CD1c-positive myeloid dendritic cell (primary cell): Measurements from ENCODE around the gene ARL6.
"Not testable (repeated sequence)": the region's sequence is repeated elsewhere in the genome, so short reads cannot be mapped to it uniquely, and the experiment has no call there.

ENCODE experiments used
- DNase-seq: peaks from one replicate; pipeline ENCODE4 v3.0.0-alpha.2; 2016; ENCODE audit errors: extremely low spot score

Gene ARL6

DNA sequence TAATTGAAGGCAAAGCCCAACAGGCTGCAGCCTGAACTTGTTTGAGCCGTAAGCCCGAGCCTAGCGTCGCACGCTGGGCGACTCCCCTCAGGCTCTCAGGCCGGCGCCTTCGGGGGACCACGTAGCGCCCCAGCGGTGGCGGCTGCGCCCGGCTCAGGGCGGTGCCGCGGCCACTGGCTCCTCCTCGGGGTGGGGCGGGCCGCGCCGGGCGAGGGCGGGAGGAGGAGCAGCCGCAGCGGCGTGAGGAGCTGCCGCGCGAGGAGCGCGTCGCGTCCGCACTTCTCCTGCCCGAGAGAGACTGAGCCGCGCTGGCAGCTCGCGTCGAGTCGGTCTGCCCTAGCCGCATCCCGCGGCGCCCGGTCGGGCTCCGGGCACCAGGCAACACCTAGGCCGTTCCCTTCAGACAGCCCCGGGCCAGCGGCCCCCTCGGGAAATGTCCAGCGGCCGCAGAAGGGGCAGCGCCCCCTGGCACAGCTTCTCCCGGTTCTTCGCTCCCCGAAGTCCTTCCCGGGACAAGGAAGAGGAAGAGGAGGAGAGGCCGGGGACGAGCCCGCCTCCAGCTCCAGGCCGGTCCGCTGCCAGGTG lies 57.3 kb downstream of the ARL6 start, which contains the start of gene CRYBG3:
Gene CRYBG3, plus strand, starts transcription at position 238 of the 585 bp plus-strand sequence. Its CDS starts 196 bp downstream, at position 434.
- DNase-seq: peak; percentile 92

DNA sequence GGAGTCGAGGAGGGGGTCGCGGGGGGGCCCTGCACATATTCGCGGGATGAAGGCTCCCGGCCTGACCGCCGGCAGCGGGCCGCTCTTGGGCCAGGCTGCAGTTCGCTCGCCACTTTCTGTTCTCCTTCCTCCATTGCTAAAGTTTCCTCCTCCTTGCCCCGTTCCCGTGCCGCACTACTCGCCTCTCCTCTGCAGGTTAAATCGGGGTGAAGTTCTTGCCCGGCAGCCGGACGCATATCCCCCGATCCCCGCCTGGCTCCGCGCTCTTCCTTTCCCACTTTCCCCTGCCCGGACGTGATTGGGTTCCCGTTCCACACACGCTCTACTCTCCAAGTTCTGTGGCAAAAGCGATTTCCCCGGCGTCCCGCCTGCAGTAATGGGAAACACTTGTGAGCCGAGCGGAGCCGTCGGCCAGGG lies 57.8 kb downstream of the ARL6 start:
- DNase-seq: peak; percentile 55

- DNase-seq: peak; percentile 29
Measured at GRCh38 chr3:97823046-97824004, 58.8 kb downstream of the ARL6 start.

DNA sequence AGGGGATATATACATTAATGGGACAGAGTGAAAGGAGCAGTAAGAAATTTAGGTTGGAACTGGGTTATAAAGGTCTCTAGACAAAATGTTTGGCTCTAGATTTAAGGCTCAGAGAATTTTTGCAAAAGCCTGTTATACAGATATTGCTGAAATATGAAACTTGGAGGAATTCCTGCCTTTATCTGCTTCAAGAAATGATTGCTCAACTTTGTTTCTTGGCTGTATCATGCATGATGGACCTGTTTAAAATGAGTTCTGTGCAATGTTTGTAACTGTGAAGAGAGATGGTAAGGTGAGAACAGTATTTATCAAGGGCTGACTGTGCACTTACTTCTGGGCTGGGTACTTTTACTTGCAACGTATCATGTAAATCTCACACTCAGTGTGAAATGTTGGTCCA lies 60.5 kb downstream of the ARL6 start:
- no peak for DNase-seq

DNA sequence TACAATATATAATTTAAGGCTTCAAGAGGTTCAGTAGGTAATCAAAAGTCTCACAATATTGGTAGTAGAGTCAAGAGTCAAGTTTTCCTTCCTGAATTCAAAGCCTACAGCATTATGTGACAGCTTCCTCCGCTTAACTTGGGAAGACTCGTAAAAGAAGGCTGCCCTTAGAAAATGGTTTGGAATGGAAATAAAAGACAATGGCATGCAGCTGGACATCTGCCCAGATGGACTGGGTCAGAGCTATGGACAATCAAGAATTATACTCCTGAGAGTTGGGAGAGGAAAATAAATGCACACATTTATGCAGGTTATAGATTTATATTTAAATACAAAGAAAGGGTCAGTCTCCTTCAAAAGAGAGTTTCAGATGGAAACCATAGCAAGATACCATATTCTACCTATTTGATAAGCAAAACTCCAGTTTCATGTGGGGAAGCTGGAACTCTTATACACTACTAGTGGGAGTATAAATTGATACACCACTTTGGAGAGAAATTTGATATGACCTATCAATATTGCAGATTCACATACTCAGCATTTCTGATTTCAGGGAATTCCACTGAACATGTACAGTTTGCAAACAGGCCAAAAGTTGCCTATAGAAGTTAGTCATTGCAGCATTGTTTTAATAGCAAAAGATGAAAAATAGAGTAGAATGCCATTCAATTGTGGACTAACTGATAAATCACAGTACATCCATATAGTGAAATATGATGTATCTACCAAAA lies 63.3 kb downstream of the ARL6 start:
- no peak for DNase-seq

DNA sequence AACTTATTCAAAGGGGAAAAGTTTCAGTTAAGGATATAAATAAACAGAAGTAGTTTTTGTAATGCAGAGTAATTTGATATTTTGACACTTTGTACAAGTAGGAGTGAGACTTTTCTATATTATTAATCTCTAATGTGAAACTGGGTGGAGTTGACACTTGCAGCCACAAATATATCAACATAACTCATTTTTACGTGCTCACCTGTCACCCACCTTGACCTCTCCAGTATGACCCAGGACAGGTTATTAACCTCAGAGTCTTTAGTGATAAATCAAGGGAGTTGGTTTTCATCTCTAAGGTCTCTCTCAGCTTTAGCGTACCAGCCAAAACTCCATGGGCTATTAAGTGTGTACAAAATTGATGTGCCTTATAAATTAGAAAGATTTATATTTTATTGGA lies 64.6 kb downstream of the ARL6 start:
- DNase-seq: no peak

DNA sequence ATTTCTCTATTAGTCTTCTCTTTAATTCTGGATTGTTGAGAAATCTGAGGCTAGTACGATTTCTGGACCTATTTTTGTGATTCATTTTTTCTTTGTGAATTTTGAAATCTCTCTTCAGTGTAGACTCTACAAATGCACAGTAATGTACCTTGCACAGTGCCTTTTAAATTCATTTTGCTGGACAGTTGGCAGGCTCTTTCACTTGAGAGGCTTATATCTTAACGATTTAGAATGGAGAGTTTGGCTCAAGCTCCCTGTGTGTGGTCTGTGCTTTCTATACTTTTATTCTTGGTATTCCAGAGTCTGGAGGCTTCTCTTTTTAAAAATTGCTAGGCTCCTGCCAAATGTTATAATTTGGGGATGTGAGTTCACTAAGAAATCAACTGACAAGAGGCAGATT lies 66.1 kb downstream of the ARL6 start:
- DNase-seq: no peak

DNA sequence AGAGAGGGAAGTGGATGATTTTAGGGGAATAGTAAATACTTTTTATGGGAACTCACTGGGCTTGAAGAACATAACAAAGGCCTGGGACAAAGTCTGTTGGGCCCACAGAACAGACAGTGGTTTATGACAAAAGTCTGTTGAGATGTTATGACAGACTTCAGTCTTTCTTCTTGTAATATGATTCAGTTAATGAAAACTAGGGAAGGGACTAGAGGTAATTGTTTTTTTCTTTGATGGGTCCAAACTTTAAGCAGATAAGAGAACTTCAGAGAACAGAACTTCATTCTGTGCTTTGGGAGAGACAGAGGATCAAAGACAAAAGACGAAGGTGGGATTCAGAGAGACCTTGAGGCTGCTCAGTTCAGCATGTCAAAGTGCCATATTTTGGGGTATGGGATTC lies 66.6 kb downstream of the ARL6 start:
- no peak for DNase-seq

GRCh38 chr3:97833184-97833583 lies 68.6 kb downstream of the ARL6 start:
- DNase-seq: not testable (repeated sequence)

DNA sequence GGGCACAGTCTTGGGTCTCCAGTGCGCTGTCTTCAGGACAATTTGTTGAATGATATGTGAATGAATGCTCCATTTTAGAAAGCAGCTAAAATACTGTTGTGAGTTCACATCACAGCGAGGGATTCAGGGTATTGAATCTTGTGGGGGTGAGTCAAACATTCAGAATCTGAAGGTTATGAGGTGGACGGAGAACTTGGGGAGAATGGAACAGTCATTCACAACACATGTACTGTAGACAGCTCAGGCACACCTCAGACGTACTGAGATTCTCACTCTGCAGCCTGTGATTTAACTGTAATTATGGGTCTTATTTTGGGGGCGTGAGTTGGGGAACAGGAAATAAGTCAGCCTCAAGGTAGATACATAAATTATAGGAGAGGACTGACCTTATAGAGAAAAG lies 71.2 kb downstream of the ARL6 start:
- no peak for DNase-seq

DNA sequence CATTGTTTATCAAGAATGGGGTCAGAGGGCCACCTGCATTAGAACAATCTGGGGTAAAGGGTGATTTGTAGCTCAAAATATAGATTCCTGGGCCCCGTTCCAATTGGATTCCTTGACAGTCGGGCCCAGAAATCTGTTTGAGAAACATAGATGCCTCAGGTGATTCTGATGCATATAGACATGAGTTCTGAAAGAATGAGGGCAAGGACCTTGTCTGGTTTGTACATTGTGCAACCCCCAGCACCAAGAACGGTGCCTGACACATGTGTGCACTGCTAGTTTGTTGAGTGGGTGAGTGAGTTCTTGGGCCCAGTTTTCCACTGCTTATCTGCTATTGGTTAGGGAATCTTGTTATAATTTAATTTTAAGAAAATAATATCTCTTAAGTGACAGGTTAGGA lies 73.8 kb downstream of the ARL6 start:
- no peak for DNase-seq

DNA sequence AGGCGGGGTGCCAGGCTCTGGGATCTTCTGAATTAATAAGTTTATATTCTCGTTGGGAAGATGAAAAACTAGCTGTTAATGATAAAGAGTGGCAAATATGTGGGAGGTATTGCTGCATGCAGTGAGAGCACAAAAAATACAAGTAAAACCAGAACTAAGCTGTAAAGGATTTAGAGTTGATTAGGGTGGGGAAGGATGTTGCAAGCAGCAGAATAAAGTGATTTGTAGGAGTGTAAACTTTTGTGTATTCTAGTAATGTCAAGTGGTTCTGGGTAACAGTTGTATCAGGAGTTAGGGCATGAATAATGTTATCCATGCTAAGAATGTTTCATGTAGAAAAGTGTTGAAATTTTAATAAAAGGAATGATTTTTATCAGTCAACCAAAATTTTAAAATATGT lies 75.4 kb downstream of the ARL6 start:
- no peak for DNase-seq

DNA sequence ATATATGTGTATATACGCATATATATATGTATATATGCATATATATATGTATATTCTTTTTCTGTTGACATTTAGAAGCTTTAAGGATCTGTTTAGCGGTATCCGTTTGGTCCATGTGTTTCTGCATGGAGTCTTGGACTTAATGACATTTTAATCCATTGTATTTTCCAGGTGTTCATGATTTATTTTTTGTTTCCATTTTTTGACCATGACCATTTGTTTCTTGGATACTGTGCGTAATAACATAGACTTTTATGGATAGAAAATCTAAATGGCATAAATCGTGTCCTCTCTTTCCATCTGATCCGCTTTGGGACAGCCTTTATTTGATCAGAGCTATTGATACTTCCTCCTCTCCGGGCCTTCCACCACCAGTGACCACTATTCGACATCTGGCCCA lies 76.7 kb downstream of the ARL6 start:
- DNase-seq: no peak

DNA sequence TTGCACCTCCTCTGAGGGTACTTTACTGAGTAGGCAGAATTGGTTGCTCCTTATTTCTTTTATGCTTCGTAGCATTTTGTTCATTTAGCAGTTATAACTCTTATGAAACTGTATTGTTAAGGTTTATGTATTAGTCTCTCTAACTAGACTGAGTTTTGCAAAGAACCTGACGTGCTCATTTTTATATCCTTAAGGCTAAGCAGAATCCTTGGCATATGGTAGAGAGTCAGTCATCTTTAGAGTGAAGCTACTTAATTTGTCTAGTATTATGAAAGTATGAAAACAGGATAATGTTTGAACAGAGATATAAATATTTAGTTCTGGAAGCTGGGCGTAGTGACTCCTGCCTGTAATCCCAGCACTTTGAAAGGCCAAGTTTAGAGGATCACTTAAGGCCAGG lies 77.4 kb downstream of the ARL6 start:
- no peak for DNase-seq

DNA sequence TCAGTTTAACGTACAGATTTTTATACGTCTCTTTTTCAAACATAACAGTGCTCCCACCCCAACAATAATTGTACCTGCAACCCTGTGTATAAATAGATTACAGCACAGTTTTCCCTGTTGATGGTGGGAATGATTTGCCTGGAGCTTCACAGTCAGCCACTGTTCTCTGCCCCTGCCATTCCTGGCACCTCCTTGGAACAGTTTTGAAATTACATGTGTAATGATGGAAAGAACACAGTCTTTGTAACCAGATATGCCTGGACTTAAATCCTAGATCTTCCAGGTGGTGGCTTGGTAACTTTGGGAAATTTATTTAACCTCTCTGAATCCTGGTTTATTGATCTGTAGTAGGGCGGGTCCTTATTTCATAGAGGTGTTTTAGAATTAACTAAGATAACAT lies 84.2 kb downstream of the ARL6 start:
- no peak for DNase-seq
